Hematopoietic multipotent progenitor cell treated with erythropoietin and hydrocortisone succinate and interleukin-3 and kit ligand, for 15 days (in vitro differentiated cells): ENCODE data around the gene HEPHL1.

ENCODE experiments used
- DNase-seq: peaks from one replicate; pipeline ENCODE4 v3.0.0-alpha.2; 2015; ENCODE audit warnings: low spot score

Gene HEPHL1

DNA sequence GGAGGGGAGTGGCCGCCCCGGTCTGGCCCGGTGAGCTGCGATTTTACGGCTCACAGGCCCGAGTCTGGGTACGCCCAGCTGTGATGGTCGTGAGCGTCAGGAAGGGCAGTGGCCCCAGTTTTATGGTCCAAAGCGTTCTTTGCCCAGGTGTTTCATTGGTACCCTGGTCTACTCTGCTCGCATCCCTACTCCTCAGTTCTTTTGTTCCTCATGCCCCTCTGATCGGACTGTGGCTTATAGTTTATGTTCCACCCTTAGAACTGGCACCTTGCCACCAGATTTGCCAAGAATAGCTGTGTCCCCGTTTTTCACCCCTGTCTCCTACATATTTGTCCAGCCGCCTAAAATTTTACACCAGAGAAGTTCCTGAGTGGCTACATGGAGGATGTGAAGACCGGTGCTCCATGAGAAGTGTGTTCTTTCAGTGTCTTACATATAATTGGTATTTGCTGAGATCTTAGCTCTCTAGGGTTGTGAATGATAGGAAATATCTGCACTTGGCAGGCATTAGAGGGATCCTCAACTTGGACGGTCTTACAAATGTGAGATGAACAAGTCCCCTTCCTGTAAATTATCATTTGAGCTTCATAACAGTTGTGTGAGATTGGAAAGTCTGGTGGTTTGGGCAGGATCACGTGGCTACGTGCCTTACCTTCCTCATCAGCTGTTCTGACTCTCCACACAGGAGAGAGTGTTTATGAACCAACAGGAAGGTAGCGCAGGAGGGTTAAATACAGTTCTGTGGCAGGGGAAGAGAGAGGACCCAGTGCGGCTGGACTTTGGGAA is 108.6 kb downstream of the HEPHL1 start:
- no peak for DNase-seq

DNA sequence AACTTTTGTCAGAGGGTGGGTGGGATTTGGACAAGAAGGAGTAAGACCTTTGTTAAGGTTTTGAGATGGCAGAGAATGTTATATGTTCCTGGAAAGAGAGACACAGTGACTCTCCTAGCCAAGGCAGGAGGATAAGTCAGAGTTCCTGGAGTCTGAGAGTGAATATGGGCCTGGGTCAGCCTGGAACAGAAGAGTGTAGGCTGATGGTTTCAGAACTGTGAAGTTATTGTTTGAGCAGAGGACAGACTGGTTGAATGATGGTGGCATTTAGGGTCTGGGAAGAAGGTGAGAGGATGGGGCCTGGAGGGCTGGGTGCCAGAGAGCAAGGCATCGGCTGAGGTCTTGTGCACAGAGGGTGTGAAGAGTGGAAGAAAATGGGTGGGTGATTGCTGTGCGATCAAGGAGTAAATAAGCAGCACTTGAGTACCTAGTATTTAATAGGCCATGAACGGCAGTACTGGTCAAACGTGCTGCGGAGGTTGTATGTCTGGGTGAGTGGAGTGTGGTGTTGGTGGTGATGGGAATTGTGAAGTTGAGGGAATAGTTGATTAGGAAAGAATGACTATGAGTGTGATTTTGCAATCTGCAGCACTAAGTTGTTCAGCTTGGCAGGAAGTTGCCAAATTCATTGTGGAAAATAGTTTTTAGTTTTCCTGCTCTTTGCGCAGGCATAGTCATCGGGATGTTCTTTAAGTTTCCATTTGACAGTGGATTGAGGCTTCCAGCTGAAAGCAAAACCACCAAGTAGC is 109.3 kb downstream of the HEPHL1 start:
- DNase-seq, result no peak

GRCh38 chr11:94131047-94131717 is 110.0 kb downstream of the HEPHL1 start:
- DNase-seq, result no peak

GRCh38 chr11:94131718-94132115 is 110.6 kb downstream of the HEPHL1 start:
- peak; percentile 15 for DNase-seq

GRCh38 chr11:94132152-94132558 is 111.0 kb downstream of the HEPHL1 start:
- no peak for DNase-seq

GRCh38 chr11:94132823-94133408 is 111.8 kb downstream of the HEPHL1 start:
- DNase-seq, result no peak

DNA sequence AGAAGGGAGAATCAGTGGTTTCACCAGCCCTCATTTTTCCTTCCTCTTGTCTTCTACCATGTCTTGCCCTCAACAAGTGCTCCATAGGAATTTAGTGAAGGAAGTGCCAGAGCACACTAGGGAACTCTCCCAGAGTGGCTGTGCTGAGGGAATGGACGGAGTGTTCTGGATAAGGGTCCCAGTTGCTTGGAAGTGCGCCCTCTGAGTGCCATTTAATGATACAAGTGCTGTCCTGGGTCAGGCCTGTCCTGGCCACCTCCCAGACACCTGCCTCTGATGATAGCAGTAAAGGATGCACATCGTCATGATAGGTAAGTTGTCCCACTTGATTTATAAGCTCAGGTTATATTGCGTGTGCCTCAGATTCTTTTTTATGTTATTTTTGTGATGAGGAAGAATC is 112.6 kb downstream of the HEPHL1 start:
- DNase-seq, result no peak

GRCh38 chr11:94134651-94135512 is 113.7 kb downstream of the HEPHL1 start:
- DNase-seq, result peak; percentile 27

DNA sequence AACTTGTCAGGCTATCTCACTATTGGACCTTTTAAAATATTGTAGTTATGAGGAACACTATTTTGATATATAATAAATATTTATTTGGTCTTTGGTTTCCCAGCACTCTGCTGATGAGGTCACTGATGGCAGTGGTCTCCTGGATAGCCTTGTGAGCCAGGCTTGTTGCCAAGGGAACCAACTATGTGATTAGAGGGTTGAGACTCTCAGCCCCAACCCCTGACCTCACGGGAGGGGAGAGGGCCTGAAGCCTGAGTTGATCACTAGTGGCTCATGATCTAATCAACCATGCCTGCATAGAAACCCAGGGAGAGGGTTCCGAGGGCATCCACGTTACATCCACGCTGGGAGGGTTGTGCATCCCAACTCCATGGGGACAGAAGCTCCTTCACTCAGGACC is 118.3 kb downstream of the HEPHL1 start:
- no peak for DNase-seq

GRCh38 chr11:94140154-94140655 is 119.1 kb downstream of the HEPHL1 start:
- DNase-seq, result no peak

GRCh38 chr11:94141511-94142307 is 120.6 kb downstream of the HEPHL1 start:
- no peak for DNase-seq

GRCh38 chr11:94142308-94143281 is 121.4 kb downstream of the HEPHL1 start:
- DNase-seq, result no peak

DNA sequence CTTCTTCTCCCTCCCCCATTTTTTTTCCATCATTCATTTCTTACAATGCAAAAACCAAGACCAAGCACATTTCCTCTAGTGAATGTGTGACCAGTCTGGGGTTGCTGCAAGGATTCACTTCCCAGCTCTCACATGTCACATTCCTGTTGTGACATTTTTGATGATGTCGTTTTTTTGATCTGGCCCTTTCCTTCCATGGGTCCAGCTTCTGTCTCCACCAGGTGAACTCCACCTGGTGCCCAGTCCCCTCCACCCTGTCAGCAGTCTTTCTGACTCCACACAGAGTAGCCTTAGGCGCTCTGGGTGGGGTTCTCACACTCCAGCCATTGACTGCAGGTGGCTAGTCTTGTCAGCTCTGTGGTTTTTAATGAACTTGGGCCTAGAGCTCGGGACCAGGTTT is 123.1 kb downstream of the HEPHL1 start:
- DNase-seq, result no peak

DNA sequence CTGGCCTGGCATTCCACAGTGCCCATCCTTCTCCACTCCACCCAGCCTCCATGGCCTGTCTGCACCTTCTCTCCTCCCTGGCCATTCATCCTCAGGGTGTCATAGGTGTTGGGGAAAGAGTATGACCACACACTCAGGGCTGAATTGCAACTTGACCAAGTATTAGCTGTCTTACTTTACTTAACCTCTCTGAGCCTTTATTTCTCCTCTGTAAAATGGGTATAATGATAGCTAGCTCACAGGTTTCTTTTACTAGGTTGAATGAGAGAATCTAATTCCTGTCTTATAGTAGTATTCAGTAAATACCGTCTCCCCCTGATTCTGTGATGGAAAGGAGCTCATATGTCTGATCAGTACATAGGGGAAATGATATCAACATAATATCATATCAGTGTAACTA is 123.5 kb downstream of the HEPHL1 start:
- no peak for DNase-seq

DNA sequence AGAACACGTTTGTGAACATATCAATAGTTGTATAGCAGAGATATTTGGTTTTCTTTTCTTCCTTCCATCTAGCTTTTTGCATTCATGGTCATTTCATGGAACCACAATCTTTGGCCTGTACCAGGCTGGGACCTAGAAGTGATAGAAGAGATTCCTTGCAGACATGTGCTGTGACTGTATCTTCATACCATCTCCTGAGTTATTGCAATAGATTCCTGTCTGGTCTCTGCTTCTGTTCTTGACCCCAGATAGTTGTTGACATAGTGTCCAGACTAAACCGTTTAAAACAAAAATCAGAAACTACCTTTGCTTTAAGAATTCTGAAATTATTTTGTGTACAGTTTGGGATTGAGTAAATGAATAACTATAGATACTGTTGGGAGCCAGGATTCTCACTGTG is 124.3 kb downstream of the HEPHL1 start:
- no peak for DNase-seq

DNA sequence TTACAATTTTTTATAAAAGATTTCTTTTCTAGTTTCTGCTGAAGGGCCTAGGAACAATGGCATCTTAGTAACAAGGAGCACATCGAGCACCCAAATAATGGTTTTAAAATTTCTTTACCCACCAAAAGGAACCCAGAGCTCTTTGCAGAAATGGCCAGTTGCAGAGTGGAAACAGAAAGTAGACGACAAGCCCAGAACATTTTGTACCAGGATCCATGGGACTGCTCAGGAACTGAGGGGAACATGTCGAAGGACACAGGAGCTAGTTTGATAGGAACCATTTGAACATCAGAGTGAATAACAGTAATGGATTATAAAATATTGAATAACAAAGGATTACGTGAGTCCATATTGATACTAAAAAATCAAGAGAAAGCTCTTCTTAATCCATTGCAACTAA is 124.8 kb downstream of the HEPHL1 start:
- DNase-seq, result no peak

- no peak for DNase-seq
These were observed 126.3 kb downstream of the HEPHL1 start for GRCh38 chr11:94147433-94147845.

DNA sequence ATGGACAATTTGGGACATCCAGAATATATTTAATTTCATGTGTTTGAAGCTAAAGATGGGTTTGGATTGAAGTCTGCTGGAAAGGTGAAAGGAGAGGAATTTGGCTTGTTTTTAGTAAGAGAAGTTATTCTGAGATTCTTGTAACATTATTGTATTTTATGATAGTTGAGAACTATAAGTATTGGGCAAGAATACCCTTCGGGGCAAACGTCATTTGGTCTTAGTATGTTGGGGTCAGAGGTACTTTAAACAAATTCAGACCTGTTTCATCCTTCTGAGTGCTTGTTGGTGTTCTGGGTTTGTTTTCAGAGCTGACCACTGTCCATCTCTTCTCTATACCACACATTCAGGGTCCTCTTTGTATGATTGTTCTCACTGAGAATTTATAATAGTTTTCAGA is 127.0 kb downstream of the HEPHL1 start:
- no peak for DNase-seq

DNA sequence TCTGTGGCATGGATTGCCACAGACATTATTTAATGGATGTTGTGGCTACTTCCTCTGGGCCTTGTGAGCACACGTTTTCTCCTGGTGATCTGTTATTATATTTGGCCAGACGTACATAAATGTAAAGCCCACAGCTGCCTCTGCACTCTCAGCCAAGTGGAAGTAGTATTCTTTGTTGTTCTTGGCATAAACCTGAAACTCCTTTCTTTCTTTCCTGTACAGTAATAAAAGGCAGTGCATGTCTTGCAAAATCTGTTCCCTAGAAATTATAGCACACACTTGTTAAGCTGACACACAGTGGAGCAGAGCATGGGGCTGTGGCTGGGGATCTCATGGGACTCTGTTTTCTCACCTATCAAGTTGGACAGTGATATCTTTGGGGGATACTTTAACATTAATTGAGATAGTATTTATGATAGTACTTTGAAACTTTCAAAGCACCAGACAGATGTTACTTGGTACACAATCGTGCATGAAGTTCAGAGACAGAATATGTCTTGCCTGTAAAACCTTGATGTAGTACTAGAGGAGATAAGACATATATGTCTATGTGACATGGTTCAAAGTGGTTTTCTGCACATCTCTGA is 128.4 kb downstream of the HEPHL1 start:
- no peak for DNase-seq
